Activated CD4-positive, CD25-positive, alpha-beta regulatory T cell treated with anti-CD3 and anti-CD28 coated beads, Interleukin-2, amount 50 U/mL, for 24 hours (primary cell): ENCODE measurements around the gene PLCG1.

Experiments
- ATAC-seq, 2 donors: fragments of 150-1000 bp; cut with Tn5 transposase; one replicate each; pipeline ENCODE4 v1.10.0; 2021; ENCODE audit warnings: mild to moderate bottlenecking in 1 of 2, moderate library complexity in 1 of 2

Gene PLCG1

DNA sequence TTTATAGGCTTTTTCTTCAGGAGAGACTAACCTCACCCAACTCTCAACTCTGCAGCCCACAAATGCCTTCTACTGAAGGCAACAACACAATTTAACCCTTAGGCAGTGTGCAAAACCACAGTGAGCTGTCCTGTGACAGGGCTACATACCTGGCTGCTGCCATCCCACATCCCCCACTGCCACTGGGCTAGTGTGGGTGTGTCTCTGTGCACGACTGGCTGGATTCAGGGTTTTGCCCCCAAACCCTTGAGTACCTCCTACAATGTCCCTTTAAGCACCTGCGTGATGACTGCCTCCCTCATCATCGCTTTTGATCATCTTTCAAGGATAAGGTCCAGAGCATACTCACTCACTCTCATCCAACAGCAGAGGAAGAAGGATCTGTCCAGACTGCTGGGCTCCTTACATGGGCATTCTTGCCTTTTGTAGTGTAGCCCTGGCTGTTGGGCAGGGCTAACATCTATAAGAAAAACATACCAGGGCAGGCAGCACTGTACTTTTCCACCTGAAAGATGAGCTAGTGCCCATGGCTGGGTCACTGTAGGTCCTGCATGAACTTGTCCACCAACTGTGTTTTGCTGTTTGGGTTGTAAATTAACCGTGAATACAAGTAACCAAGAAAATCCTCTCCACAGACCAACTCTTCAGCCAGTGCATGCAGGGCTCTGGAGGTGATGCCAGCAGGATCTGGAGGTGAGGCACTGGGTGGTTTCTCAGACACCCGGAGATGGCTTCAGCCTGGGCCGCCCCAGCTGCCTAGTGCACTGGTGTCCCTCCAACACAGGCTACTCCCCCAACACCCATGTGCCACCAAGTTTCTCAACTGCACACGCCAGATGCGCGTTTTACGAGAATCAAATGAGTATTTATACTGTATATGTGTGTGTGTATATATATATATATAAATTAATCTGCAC, 45.2 kb downstream of the PLCG1 start:
- peak; percentile 51 to 56 for ATAC-seq

DNA sequence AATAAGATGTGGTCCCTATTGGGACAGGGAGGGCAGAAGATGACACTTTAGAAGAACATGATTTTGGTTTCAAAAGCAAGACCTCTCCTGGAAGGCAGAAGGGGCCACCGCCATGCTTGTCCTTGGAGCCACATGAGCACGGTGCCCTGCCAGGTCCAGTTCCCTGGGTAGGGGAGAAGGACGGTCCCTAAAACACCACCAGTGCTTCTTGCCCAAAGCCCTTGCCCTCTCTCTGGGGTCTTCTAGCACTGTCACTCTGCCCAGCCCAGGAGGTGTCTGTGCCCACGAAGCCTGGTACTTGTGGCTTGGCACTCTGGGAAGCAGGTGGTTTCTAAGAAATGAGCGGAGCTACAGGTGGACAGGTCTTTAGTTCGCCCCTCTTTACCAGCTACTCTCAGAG, 46.0 kb downstream of the PLCG1 start:
- ATAC-seq, result no peak

DNA sequence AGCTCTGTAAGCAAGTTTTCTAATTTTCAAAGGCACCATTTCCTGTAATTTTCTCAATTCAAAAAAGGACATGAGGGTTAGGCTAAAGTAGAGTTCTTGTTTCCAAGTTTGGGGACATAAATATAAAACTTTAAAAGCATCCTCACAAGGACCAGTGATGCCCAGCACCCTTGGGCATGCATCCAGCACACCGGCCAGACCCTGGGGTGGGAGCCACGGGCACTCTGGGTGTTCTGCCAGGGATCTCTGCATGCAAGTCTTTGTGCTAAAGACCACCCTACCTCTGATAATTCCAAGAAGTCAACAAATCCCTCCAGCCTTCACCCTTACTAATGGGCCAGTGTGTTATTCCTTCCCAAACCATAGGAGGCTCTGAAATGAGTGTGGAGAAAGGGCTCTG, 46.5 kb downstream of the PLCG1 start:
- ATAC-seq, result no peak

DNA sequence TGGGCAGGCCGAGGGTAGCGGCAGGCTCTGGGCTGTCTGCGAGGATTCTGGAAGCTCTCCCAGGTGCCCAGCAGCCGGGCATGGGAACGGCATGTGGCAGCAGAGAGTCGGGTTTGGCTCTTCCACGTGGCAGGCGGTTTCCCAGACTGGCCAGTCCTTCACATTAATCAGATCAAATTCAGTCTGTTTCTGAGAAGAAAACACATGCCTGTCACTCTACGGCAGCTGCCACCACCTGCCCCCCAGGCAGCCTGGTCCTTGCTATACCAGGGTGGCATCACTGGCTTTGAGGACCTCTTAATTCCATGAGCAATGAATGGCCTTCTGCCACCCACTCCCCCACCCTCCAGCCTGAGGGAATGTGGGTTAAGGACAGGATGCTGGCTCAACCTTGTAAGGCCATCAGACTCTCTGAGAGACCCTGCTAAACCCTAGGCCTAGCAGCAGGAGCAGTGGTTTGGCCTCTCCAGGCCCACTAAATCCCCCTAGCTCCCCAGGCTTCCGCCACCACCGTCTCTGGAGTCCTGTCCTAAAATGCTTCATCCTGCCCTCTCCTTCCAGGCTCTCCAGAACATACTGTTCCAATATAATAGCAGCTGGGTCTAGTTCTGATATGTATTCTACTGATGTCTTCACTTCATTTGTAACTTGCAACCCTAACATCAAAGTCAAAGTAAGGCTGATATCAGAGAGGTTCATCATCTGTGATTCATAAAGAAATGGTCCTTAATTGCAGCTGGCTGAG, 47.8 kb downstream of the PLCG1 start:
- ATAC-seq, result no peak

DNA sequence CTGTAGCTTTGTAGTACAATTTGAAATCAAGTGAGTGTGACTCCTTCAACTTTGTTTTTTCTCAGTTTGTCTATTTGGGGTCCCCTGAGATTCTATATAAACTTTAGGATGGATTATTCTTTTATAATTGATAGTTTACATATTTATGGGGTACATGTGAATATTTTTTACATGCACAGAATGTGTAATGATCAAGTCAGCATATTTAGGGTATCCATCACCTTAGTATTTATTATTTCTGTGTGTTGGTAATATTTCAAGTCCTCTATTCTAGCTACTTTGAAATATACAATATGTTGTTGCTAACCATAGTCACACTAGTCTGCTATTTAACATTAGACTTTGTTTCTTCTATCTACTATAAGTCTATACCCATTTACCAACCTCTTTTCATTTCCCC, 50.3 kb downstream of the PLCG1 start:
- ATAC-seq, result no peak

DNA sequence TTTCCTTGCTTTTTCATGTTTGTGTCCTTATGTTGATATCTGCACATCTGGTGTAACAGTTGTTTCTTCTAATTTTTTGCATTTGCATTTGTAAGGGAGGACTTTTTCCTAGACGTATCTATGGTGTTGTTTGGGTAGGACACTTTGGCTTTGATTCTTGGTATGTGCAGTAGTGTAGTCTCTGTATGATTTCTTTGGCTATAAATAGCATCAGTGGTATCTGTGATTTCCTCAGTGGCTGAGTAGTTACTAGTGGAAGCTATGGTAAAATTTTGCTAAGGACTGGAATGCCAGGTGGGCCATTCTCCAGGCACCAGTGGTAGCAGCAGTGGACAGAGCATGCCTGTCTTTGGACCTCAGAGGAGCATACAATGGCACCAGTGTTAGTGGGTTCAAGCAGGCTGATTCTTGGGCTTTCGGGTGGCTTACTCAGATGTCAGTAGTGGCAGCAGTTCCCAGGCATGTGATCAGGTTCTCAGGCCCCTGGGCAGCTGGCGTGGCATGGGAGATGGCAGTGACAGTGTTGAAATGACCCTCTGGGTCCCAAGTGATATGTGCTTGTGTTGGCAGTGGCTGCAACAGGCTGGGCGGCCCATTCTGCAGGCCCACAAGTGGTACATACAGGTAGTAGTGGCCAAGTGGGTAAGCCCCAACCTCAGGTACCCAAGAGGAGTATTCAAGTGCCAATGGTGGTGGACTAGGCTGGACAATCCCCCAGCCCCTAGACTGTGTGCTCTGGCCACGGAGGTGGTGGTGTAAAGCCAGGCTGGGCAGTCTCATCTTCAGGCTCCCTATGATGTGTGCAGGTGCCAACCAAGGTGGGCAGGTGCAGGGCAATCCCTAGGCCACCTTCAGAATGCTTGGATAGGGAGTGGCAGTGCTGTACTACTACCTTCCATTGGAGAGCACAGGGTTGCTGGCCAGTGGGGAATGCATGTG, 54.5 kb downstream of the PLCG1 start:
- ATAC-seq, result no peak

DNA sequence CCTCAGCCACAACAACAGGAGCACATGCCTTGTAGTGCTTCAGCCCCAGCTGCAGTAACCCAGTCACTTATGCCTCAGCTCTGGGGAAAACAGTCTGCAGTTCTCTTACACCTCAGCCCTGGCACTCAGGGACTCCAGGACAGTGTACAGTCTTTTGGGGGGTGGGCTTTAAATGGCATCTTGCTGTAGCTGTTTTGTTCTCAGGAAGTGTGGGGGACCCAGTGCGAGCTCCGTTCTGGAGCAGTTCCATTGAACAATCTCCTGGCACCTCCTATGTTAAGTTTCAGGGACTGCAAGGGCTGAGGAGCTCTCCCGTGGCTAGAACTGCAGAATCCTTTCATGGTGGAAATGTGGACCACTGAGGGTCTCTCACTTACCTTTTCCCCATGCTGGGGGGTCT, 55.2 kb downstream of the PLCG1 start:
- no peak for ATAC-seq

DNA sequence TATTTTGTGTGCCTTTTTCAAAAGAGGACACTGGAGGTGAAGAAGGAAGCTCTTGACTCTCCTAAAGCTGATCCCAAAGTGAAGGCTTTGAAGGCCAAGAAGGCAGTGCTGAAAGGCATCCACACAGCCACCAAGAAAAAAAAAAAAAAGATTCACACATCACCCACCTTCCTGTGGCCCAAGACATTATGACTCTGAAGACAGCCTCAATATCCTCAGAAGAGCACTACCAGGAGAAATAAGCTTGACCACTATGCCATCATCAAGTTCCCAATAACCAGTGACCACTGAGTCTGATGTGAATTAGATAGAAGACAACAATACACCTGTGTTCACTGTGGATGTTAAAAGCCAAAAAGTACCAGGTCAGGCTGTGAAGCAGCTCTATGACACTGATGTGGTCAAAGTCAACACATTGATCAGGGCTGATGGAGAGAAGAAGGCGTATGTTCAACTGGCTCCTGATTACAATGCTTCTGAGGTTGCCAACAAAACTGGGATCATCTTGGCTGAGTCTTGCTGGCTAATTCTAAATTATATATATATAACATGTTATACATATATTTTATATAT, 59.4 kb downstream of the PLCG1 start:
- ATAC-seq, result no peak

DNA sequence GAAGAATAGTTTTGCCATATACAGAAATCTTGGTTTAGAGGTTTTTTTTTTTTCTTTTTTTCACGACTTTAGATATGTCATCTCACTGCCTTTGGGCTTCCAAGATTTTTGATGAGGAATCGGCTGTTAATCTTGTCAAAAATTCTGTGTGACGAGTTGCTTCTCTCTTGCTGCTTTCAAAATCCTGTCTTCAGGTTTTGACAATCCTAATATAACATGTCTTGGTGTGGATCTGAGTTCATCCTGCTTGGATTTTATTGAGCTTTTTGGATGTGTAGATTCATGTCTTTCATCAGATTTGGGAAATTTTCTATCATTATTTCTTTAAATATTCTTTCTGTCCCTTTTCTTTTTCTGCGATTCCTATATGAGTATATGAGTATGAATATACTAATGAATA, 61.1 kb downstream of the PLCG1 start:
- ATAC-seq, result no peak

DNA sequence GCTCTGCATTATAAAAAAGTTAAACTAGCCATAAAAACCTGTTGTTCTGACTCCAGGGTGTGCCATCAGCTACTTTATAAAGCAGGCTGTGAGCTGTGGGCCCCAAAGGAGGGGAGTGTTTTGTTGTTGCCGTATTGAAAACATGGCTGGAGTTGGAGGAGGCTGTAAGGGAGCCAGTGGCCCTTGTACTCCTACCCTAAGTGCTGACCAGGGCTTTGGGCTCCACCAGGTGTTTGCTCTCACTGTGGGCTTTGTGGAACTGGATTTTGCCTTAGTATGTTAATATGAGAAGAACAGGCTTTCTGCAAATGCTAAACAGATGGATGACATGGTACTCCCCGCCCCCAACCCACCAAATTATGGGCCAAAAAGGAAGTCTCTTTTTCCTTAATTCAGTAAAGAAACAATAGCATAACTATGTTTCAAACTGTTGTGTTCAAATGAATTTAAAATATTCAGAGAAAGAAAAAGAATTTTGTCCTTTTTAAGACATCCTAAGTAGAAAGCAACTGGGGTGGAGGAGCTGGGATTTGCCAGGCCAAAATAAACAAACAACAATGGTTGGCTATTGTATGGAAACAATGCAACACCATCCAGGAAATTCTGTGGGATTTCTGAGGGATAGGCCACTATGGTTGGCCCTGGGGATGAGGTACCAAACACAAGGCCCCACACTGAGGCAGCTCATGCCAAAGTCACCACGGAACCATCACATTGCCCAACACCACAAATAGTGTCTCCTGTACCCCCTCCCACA, 63.3 kb downstream of the PLCG1 start:
- ATAC-seq, result no peak

DNA sequence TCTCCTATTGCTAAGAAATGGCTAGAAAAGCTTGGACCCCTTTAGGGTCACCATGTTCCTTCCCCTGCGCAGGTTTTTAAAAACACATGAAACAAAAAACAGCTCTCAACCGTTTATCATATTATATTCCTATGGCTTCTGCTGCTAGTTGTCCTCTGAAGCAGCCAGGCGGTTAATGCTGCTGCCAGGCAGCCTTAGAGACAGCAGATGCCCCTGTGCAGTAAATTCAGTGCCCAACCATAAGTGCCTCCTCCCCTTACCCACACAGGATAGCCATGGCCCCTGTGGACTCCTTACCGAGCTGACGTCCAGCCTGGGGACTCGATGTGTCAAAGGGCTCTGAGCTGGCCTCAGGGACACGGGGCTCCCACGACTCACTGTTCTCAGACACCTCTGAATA, 64.4 kb downstream of the PLCG1 start:
- no peak for ATAC-seq

DNA sequence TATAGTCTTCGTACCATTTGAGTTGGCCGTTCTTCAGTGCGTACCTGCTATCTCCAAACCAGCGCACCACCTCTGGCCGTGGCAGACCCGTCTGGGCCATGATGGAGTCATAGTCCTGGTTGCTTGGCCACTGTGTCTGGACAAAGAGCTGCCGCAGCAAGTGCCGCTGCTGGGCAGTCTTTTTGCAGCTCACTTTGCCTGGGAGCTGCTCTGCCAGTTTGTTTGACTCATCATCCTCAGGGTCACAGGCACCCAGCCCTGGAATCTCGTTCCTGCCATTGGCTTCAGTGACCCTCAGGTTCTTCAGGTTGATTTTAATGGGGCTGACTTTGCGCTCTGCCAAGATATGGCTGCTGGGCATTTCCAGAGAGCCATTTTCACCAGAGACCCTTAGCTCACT, 65.1 kb downstream of the PLCG1 start:
- ATAC-seq, result no peak

DNA sequence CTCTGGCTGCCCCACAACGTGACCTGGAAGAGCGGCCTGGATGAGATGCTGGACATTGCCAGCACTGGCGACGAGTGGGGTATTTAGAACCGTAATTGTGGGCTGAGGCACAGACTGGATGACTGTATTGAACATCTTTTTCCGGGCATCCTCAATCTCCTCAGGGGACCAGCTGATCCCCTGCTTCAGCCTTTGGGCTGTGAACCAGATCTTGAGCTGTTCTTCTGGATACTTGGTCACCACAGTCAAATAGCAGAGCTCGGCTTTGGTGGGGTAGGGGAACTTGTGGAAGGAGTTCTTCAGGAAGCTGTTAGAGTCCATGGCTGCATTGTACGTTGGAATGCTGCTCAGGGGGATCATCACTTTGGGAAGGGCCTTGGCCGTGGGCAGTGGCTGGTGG, 66.3 kb downstream of the PLCG1 start:
- no peak for ATAC-seq

DNA sequence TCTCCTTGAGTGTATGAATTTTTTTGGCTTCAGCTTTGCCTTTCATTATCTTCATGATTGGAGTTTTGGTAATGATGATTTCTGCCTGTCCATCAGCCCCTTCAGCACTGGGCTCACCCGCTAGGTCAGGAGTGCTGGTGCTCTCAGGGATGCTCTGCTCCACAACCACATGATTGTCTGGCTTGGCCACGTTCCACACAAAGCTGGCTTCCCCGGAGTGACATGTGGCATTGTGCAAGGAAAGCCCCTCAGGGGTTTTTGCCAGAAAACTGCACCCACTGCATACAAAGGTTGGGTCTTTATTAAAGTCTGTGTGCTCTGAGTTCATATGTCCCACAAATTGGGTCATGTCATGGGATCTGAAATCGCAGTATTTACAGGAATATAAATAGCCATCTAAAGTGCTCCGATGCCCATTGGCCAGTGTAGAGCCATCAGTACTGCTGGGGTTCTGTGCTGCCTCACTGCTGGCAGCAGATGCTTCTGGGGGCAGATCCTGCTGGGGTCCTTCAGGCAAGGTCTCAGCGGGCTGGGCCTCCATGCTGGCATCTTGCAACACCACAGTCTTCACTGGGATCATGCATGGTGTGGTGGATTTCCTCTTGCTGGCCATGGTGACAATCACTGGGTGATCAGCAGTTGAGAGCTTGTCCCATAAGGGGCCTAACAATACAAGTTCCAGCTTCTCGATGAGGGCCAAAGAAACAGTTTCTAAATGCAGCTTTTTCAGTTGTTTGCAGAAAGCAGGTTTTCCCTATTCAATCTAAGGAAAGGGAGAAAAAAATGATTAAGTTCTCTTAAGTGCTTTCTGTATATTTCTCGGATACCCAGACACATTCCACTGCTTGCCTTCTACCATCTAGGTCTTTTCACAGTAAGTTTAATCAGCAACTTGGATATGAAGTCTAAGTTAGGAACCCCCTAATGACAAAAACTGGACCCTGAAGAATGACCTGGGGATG, 67.2 kb downstream of the PLCG1 start:
- ATAC-seq, result no peak

DNA sequence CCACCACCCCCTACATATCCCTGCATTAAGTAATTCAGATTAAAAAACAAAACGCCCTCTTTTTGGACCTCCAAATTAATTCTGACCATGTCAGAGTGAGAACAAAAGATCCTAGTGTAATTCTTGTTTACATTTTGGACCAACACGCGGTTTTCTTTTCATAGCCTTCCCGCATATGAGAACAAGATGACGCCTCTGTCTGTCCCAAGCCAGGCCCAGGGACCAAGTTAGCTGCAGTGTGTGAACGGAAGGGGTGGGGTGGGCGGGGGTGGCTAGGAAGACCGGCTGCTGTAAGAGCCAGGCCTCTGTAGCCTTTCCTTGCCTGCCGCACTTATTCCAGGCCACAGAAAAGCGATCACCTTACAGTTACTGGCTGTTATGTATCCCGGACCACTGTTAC, 68.0 kb downstream of the PLCG1 start:
- no peak for ATAC-seq

DNA sequence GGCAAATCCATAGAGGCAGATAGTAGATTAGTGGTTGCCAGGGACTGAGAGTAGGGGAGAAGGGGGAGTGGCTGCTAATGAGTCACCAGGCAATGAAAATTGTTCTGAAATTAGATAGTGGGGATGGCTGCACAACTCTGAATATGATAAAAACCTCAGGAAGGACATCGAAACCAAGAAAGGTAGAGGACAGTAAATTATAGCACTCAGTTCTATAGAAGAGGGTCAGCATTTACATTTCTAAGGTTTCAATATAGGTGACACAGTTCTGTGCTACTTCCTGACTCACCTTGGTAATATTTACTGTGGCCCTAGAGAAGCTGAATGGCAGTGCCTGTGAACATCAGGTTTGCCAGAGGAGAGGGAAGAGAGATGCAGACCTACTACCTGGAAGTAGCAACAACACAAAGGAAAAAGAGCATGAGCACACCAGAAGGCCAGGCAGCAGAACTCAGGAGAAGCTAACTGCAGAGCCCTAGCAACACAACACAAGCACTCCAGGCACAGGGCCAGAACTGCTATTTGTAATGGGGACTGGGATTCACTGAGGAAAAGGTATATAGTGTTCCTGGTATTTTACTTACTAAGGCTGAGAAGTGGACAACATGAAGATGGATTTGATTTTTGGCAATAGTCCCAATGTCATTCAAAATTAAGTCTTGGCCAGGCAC, 75.9 kb downstream of the PLCG1 start:
- no peak for ATAC-seq

DNA sequence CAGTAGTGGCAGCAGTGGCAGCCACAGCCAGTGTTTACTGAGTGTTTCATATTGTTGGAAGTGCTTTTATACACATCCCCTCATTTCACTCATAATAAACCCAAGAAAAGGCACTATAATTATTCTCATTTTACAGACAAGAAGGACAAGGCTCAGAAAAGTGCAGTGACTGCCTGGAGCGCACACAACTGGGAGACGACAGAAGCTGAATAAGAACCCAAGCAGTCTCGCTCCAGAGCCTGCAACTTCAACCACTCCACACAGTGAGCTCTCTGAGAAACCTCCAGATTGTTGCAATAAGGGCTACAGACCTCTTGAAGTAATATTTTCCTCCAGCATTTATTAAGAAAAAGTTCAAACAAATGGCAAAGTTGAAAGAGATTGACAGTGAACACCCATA, 76.9 kb downstream of the PLCG1 start:
- no peak for ATAC-seq

DNA sequence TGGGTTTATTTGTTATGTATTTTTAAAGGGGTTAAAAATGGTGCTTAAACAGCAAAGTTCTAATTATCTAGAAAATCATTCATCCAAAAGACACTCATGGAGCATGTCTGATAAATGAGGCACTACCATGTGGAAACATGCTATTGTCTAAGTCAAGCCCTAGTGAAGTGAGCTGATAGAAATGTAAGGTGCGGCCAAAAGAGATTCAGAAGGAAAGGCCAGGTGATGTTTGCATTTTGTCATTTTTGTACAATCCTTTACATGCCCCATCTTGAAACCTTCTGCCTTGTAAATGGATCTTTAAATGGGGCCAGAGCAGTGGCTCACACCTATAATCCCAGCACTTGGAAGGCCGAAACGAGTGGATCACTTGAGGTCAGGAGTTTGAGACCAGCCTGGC, 77.3 kb downstream of the PLCG1 start:
- no peak for ATAC-seq

DNA sequence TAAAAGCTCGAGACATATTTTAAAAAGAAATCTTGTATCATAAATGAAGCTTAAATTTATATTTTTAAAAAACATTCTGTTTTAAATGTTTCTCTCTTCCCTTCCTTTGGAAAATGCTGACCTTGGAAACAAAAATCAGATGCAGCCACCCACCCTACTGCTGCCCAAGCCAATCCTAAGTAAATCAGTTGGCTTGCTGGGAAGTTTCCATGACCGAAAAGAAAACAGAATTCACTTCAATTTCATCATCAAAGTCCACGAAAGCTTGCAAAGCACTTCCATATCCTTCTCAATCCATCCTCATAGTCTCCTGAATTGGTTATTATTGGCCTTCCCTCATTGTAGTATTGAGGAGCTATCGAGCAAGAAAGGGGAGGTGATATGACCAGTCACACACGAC, 80.1 kb downstream of the PLCG1 start:
- no peak for ATAC-seq

DNA sequence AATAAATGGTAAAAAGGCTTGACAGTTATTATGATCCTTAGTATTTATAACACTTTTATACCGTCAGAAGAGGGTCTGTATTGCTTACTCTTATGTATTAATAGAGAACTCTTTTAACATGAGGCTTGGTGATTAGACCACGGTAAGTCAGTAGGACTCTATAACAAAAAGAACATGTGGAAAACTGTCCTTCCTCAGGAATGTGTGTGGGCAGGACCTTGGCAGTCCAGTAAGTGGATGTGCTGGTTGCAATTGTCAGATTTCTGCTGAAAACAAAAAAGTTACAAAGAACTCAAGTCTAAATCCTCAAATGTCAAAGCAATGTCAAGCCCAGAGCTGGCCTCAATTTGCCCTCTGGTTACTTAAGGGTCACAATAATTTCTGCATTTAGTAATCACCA, 81.1 kb downstream of the PLCG1 start:
- no peak for ATAC-seq
